NT2/D1 (cell line): ENCODE results near the gene DENND1B.

ENCODE experiments used
- SUZ12 ChIP-seq: IDR thresholded peaks from 2 replicates; pipeline ENCODE4 v1.6.1; 2011; ENCODE audit not compliant: insufficient read length, insufficient read depth; ENCODE audit errors: extremely low read depth
- YY1 ChIP-seq: IDR thresholded peaks from 2 replicates; pipeline ENCODE4 v1.6.1; 2011; ENCODE audit not compliant: insufficient read length, insufficient read depth

GRCh38 chr1:197659171-197659570 lies 116.1 kb downstream of the DENND1B start:
- TF ChIP-seq YY1: no peak
- TF ChIP-seq SUZ12: no peak
